Uterus (tissue), 2 donors: ENCODE data around the gene TCHP.

ENCODE experiments used
- CTCF ChIP-seq, 4 experiments: fragments of 200-600 bp in 2 of 4; fragments of 450-650 bp in 2 of 4; sonication (generic) in 2 of 4; IDR thresholded peaks; one replicate each; pipeline ENCODE4 v1.5.1; 2016 to 2019; ENCODE audit warnings: antibody characterized with exemption in 4 of 4, mild to moderate bottlenecking in 2 of 4, moderate library complexity in 1 of 4
- POLR2A ChIP-seq, 2 donors: fragments of 450-650 bp; IDR thresholded peaks; one replicate each; pipeline ENCODE4 v1.6.1; 2016; ENCODE audit warnings: antibody characterized with exemption in 2 of 2, mild to moderate bottlenecking in 1 of 2, moderate library complexity in 1 of 2

GRCh38 chr12:109938947-109939346 lies 38.9 kb downstream of the TCHP start:
- TF ChIP-seq POLR2A (IDR thresholded peaks at IDR 0.05) (no peak), CTCF (IDR thresholded peaks at IDR 0.05) (no peak)
